Fibroblast of peridontal ligament (primary cell): Measurements from ENCODE around the gene SH3BGRL.

Experiments used
- DNase-seq: peaks from one replicate; pipeline ENCODE4 v3.0.0-alpha.2; 2010; ENCODE audit errors: extremely low read depth

Gene SH3BGRL

GRCh38 chrX:81201671-81202455, at the start of gene SH3BGRL, which contains the start of gene HMGN5:
Gene SH3BGRL, plus strand, starts transcription at chrX:81202102. Its CDS starts 99 bp downstream, at chrX:81202201.
Gene HMGN5, minus strand, starts transcription at chrX:81201913. Its CDS starts 80,364 bp downstream, at chrX:81121549.
- DNase-seq = peak; percentile 91

GRCh38 chrX:81168391-81168790, 33.5 kb upstream of the SH3BGRL start:
- no peak for DNase-seq

GRCh38 chrX:81174286-81174685, 27.6 kb upstream of the SH3BGRL start:
- peak; percentile 54 for DNase-seq

- DNase-seq = no peak
These were observed 6.6 kb upstream of the SH3BGRL start for GRCh38 chrX:81195259-81195658.

- peak; percentile 60 for DNase-seq
These were observed 6.2 kb upstream of the SH3BGRL start for GRCh38 chrX:81195712-81196111.

GRCh38 chrX:81201071-81201470, 831 bp upstream of the SH3BGRL start:
- peak; percentile 13 for DNase-seq

GRCh38 chrX:81202456-81202819, 536 bp downstream of the SH3BGRL start:
- DNase-seq = peak; percentile 35

- DNase-seq = no peak
These were observed 1.0 kb downstream of the SH3BGRL start for GRCh38 chrX:81202943-81203342.

- DNase-seq = no peak
These were observed 3.6 kb downstream of the SH3BGRL start for GRCh38 chrX:81205551-81205950.

GRCh38 chrX:81206476-81206875, 4.6 kb downstream of the SH3BGRL start:
- no peak for DNase-seq

GRCh38 chrX:81208916-81209315, 7.0 kb downstream of the SH3BGRL start:
- no peak for DNase-seq

GRCh38 chrX:81215685-81216084, 13.8 kb downstream of the SH3BGRL start:
- DNase-seq = no peak

- DNase-seq = no peak
These were observed 27.3 kb downstream of the SH3BGRL start for GRCh38 chrX:81229229-81229628.

GRCh38 chrX:81229901-81230300, 28.0 kb downstream of the SH3BGRL start:
- DNase-seq = no peak

GRCh38 chrX:81231476-81231875, 29.6 kb downstream of the SH3BGRL start:
- no peak for DNase-seq

- DNase-seq = no peak
These were observed 30.3 kb downstream of the SH3BGRL start for GRCh38 chrX:81232218-81232617.

- DNase-seq = no peak
These were observed 35.6 kb downstream of the SH3BGRL start for GRCh38 chrX:81237516-81237915.

- DNase-seq = no peak
These were observed 36.3 kb downstream of the SH3BGRL start for GRCh38 chrX:81238166-81238565.

GRCh38 chrX:81240701-81241331, 38.9 kb downstream of the SH3BGRL start:
- no peak for DNase-seq

GRCh38 chrX:81241753-81242152, 39.9 kb downstream of the SH3BGRL start:
- no peak for DNase-seq

GRCh38 chrX:81255876-81256275, 54.0 kb downstream of the SH3BGRL start:
- no peak for DNase-seq

- DNase-seq = no peak
These were observed 55.9 kb downstream of the SH3BGRL start for GRCh38 chrX:81257817-81258216.

GRCh38 chrX:81259020-81259713, 57.3 kb downstream of the SH3BGRL start:
- peak; percentile 77 for DNase-seq
